ENCODE data around the gene KCNA1. TPM values are rescaled to one million over a fixed set of nuclear protein-coding genes. Genes with fewer than 3 reads are reported as not detected.

KCNA1 gene
- total RNA-seq: 0.07 and 0.18 TPM in 2 replicates
- polyA plus RNA-seq: not detected in 2 replicates

- Histone ChIP-seq H3K4me3 (peak within 1 kb of the TSS; percentile 29), H3K27me3 (peaks cover 99% of the 10 kb centered on the region), H3K27ac (no peak within 1 kb of the TSS), H3K9me3 (ENCODE audit: low read depth) (no peaks in the 10 kb centered on the region), H3K36me3 (no peaks in the 10 kb centered on the region), H3K4me1 (ENCODE audit: low read depth) (no peaks in the 10 kb centered on the region)
- DNase-seq (ENCODE audit: low read depth in 1 of 2, low spot score in 1 of 2): peak; percentile 19 to 70
- TF ChIP-seq CTCF (IDR thresholded peaks at IDR 0.05; ENCODE audit: low read depth, low read length): no peak
Measured at GRCh38 chr12:4909734-4910501, at the start of gene KCNA1. KCNA1 (plus strand) TSS chr12:4909905; CDS start chr12:4911379, 1,474 bp downstream.

- Histone ChIP-seq H3K9me3 (ENCODE audit: low read depth) (no peaks in the 10 kb centered on the region), H3K4me1 (ENCODE audit: low read depth) (peaks cover 40% of the 10 kb centered on the region), H3K27ac (peak overlapping the region; percentile 57), H3K4me3 (no peak overlapping the region), H3K36me3 (no peaks in the 10 kb centered on the region), H3K27me3 (peaks cover 12% of the 10 kb centered on the region)
- DNase-seq (ENCODE audit: low read depth in 1 of 2, low spot score in 1 of 2): peak in 1 of 2 donors; percentile 37
- TF ChIP-seq CTCF (IDR thresholded peaks at IDR 0.05; ENCODE audit: low read depth, low read length): no peak
Measured at GRCh38 chr12:4860741-4861140, 49.0 kb upstream of the KCNA1 start.

GRCh38 chr12:4862809-4863208 lies 46.9 kb upstream of the KCNA1 start:
- no peak for DNase-seq (ENCODE audit: low read depth in 1 of 2, low spot score in 1 of 2)
- Histone ChIP-seq H3K27me3 (peaks cover 12% of the 10 kb centered on the region), H3K36me3 (no peaks in the 10 kb centered on the region), H3K9me3 (ENCODE audit: low read depth) (no peaks in the 10 kb centered on the region), H3K4me1 (ENCODE audit: low read depth) (peaks cover 36% of the 10 kb centered on the region), H3K27ac (no peak overlapping the region), H3K4me3 (no peak overlapping the region)
- no peak for TF ChIP-seq CTCF (IDR thresholded peaks at IDR 0.05; ENCODE audit: low read depth, low read length)

GRCh38 chr12:4864575-4864974 lies 45.1 kb upstream of the KCNA1 start:
- no peak overlapping the region for H3K27ac ChIP-seq
- DNase-seq (ENCODE audit: low read depth in 1 of 2, low spot score in 1 of 2): no peak
- no peak for TF ChIP-seq CTCF (IDR thresholded peaks at IDR 0.05; ENCODE audit: low read depth, low read length)
- H3K9me3 ChIP-seq (ENCODE audit: low read depth): no peaks in the 10 kb centered on the region
- H3K36me3 ChIP-seq: no peaks in the 10 kb centered on the region
- H3K4me1 ChIP-seq (ENCODE audit: low read depth): peaks cover 20% of the 10 kb centered on the region
- H3K4me3 ChIP-seq: no peak overlapping the region
- peaks cover 17% of the 10 kb centered on the region for H3K27me3 ChIP-seq

- no peak for TF ChIP-seq CTCF (IDR thresholded peaks at IDR 0.05; ENCODE audit: low read depth, low read length)
- H3K27me3 ChIP-seq: peaks cover 24% of the 10 kb centered on the region
Measured at GRCh38 chr12:4865246-4865645, 44.5 kb upstream of the KCNA1 start.

More at GRCh38 chr12:4865246-4865645, 44.5 kb upstream of the KCNA1 start:
- Histone ChIP-seq H3K4me1 (ENCODE audit: low read depth) (peaks cover 13% of the 10 kb centered on the region), H3K9me3 (ENCODE audit: low read depth) (no peaks in the 10 kb centered on the region), H3K27ac (no peak overlapping the region), H3K4me3 (no peak overlapping the region), H3K36me3 (no peaks in the 10 kb centered on the region)
- no peak for DNase-seq (ENCODE audit: low read depth in 1 of 2, low spot score in 1 of 2)

Data from cardiac muscle cell (in vitro differentiated cells and primary cell).